HFF-Myc (cell line): ENCODE results near the gene C19orf53.

Experiments
- DNase-seq: peaks from one replicate; pipeline ENCODE4 v3.0.0-alpha.2; 2011; ENCODE audit warnings: low read depth; ENCODE audit errors: extremely low read depth
- H3K4me3 ChIP-seq: replicated peaks from 2 replicates; pipeline ENCODE4 v1.5.1; 2011; ENCODE audit warnings: low read depth, mild to moderate bottlenecking, control low read depth, low read length
- TF ChIP-seq, protein P1 (sequence below): IDR thresholded peaks from 2 replicates; pipeline ENCODE4 v1.5.1; 2012; ENCODE audit warnings: mild to moderate bottlenecking, low read depth, low read length, control low read depth; ENCODE audit errors: missing control alignments

The C19orf53 gene

DNA sequence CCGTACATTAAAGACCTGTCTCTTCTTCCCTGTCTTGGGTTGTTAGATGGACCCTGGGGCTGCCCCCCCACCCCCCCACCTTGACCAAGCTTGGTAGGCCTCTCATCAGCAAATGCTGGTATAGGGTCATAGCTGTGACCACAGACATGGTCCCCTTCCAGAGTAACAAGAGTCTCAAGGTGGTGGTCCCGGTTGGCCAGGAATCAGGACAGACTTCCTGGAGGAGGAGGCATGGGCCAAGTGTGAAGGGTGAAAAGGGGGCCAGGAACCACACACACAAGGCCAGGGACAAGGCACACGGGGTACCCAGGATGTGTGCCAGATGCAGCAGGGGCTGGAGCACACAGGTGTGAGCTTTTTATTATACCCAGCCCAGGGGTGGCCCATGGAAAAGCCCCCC lies 11.0 kb upstream of the C19orf53 start:
- DNase-seq = no peak
- H3K4me3 ChIP-seq = no peak overlapping the region
- TF ChIP-seq, protein P1, sequence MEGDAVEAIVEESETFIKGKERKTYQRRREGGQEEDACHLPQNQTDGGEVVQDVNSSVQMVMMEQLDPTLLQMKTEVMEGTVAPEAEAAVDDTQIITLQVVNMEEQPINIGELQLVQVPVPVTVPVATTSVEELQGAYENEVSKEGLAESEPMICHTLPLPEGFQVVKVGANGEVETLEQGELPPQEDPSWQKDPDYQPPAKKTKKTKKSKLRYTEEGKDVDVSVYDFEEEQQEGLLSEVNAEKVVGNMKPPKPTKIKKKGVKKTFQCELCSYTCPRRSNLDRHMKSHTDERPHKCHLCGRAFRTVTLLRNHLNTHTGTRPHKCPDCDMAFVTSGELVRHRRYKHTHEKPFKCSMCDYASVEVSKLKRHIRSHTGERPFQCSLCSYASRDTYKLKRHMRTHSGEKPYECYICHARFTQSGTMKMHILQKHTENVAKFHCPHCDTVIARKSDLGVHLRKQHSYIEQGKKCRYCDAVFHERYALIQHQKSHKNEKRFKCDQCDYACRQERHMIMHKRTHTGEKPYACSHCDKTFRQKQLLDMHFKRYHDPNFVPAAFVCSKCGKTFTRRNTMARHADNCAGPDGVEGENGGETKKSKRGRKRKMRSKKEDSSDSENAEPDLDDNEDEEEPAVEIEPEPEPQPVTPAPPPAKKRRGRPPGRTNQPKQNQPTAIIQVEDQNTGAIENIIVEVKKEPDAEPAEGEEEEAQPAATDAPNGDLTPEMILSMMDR = no peak

DNA sequence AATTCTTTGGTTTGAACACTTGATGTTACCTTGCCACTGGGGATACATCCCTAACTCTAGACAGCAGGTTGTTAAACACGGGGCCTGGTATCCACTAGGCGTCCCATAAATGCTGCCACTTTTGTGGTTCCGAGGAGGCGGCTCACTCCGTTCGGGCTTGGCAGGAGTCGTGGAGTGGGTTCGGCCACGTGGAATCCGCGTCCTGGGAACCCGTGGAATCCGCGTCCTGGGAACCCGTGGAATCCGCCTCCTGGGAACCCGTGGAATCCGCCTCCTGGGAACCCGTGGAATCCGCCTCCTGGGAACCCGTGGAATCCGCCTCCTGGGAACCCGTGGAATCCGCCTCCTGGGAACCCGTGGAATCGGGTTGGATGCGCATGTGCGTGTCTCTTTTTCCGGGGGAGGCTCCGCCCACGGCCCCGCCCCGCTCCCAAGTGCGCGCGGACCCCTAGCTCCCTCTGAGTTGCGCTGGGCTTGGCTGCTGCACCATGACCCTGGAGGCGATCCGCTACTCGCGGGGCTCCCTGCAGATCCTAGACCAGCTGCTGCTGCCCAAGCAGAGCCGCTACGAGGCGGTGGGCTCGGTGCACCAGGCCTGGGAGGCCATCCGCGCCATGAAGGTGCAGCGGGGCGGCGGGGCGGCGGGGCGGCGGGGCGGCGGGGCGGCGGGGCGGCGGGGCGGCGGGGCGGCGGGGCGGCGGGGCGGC lies 10.0 kb upstream of the C19orf53 start, which contains the start of gene MRI1:
Gene MRI1 (plus strand): TSS at position 422 of the 707 bp plus-strand sequence. CDS start 67 bp downstream, at position 489.
- H3K4me3 ChIP-seq = peak within 1 kb of the TSS; percentile 74
- no peak for DNase-seq
- TF ChIP-seq, protein P1 = no peak

DNA sequence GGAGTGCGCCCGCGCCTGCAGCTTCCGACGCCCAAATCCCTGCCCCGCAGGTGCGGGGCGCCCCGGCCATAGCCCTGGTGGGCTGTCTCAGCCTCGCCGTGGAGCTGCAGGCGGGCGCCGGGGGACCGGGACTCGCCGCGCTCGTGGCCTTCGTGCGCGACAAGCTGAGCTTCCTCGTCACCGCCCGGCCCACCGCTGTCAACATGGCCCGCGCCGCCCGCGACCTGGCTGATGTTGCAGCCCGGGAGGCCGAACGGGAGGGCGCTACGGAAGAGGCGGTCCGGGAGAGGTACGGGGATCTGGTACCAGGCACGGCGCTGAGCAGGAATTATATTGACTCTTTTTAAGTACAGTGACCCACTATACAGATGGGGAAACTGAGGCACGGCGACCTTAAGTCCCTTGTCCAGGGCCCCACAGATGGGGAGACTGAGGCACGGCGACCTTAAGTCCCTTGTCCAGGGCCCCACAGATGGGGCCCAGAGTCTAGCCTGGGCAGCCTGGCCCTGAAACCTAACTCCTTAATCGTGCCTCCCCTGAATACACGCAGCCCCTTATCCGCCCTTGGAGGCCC lies 9.3 kb upstream of the C19orf53 start:
- H3K4me3 ChIP-seq = peak overlapping the region; percentile 74
- DNase-seq = no peak
- TF ChIP-seq, protein P1 = no peak

DNA sequence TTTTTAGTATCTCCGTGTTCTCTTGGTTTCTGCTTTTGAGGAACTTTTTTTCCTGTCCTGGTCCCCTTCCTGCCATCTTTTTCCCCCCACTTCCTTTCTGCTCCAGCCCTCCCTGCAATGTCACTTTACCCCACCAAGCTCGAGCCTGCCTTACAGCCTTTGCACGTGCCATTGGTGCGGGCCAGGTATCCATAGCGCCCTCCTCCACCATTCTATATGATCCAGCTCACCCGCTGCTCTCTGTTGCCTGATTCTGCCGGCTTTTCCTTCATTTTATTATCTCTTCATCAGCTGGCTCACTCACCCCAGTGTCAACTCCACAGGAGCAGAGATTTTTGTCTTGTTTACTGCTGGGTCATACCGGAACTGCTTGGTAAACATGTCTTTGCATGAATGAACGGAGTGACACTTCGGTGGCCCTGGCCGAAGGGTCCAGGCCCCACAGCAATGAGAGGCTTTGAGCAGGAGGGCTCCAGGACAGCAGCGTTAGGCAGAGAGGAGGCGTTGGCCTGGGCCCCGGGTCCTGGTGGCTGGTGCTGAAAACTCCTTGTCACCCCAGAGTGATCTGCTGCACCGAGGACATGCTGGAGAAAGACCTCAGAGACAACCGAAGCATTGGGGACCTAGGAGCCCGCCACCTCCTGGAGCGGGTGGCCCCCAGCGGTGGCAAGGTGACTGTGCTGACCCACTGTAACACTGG lies 8.7 kb upstream of the C19orf53 start:
- TF ChIP-seq, protein P1 = no peak
- no peak for DNase-seq
- H3K4me3 ChIP-seq = peak overlapping the region; percentile 74

DNA sequence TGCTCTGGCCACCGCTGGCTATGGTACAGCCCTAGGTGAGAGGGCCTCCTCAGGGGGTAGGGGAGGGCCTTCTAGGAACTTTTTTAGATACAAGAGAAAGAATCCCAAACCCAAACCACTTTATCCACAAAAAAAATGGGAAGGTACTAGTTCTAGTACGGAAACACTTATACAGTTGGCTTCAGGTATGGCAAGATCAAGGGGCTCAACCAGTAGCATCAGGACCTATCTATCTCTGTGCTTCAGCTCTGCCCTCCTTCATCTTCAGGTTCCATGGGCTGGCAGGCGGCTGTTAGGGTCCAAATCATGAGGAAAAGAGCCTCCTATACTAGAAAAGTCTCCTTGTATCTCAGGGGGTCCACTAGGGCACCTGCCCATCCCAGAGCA lies 8.2 kb upstream of the C19orf53 start:
- H3K4me3 ChIP-seq = peak overlapping the region; percentile 74
- TF ChIP-seq, protein P1 = no peak
- no peak for DNase-seq

DNA sequence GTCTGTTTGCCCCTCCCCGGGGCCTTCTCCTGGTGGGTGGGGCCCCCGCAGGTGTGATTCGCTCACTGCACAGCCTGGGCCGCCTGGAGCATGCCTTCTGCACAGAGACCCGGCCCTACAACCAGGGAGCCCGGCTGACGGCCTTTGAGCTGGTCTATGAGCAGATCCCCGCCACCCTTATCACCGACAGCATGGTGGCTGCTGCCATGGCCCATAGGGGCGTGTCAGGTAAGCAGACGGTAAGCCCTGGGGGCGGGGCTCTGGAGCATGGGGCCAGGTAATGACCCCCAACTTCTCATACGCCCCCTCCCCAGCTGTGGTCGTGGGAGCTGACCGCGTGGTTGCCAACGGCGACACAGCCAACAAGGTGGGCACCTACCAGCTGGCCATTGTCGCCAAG lies 5.7 kb upstream of the C19orf53 start:
- no peak overlapping the region for H3K4me3 ChIP-seq
- TF ChIP-seq, protein P1 = no peak
- DNase-seq = no peak
